Skeletal muscle tissue (tissue), 4 donors: ENCODE data around the gene HAND1. TPM values are rescaled to one million over a fixed set of nuclear protein-coding genes. Genes with fewer than 3 reads are reported as not detected.

Source experiments
- H3K27ac ChIP-seq: one replicate; pipeline ENCODE4 v1.7.0; 2013; ENCODE audit warnings: mild to moderate bottlenecking, low read depth, low read length, inconsistent platforms
- H3K27me3 ChIP-seq, 3 donors: one replicate each; pipeline ENCODE4 v1.7.0; 2013; ENCODE audit warnings: low read length in 3 of 3; ENCODE audit not compliant: control insufficient read depth in 3 of 3, insufficient read depth in 3 of 3
- H3K36me3 ChIP-seq, 3 donors: one replicate each; pipeline ENCODE4 v1.7.0; 2013; ENCODE audit warnings: low read length in 3 of 3; ENCODE audit not compliant: control insufficient read depth in 3 of 3, insufficient read depth in 3 of 3
- H3K4me1 ChIP-seq, 3 donors: one replicate each; pipeline ENCODE4 v1.7.0; 2013; ENCODE audit warnings: low read length in 3 of 3, mild to moderate bottlenecking in 3 of 3; ENCODE audit not compliant: control insufficient read depth in 3 of 3, insufficient read depth in 3 of 3
- H3K4me3 ChIP-seq, 3 donors: one replicate each; pipeline ENCODE4 v1.7.0; 2013; ENCODE audit warnings: low read length in 3 of 3
- H3K9ac ChIP-seq, 3 donors: one replicate each; pipeline ENCODE4 v1.7.0; 2013; ENCODE audit warnings: low read length in 3 of 3, mild to moderate bottlenecking in 3 of 3, moderate library complexity in 2 of 3, low read depth in 1 of 3
- H3K9me3 ChIP-seq, 3 donors: one replicate each; pipeline ENCODE4 v1.7.0; 2013; ENCODE audit warnings: low read length in 3 of 3; ENCODE audit not compliant: control insufficient read depth in 3 of 3
- total RNA-seq: library from RNA; depleted of rRNA; stranded (reverse); fragments of >200 nt; gene quantifications from one replicate; pipeline ENCODE4 v1.2.3, GENCODE V29; 2014
- donor health status: Osteomylitis.

Gene HAND1
- total RNA-seq, 1 donor from 2014 or later, result not detected

- Histone ChIP-seq H3K27me3 (peaks cover 98 to 99% (median 98%) of the 10 kb centered on the region in 3 donors), H3K27ac (no peak overlapping the region), H3K4me1 (peaks cover 26 to 39% (median 29%) of the 10 kb centered on the region in 3 donors), H3K9me3 (no peaks in the 10 kb centered on the region), H3K9ac (no peak overlapping the region), H3K4me3 (no peak overlapping the region), H3K36me3 (no peaks in the 10 kb centered on the region)
Observed at GRCh38 chr5:154481584-154482381, 3.8 kb upstream of the HAND1 start.

- Histone ChIP-seq H3K4me1 (peaks cover 29 to 48% (median 36%) of the 10 kb centered on the region in 3 donors), H3K9me3 (no peaks in the 10 kb centered on the region), H3K27me3 (peaks cover 98 to 99% (median 98%) of the 10 kb centered on the region in 3 donors), H3K9ac (no peak overlapping the region), H3K36me3 (no peaks in the 10 kb centered on the region), H3K4me3 (no peak overlapping the region), H3K27ac (no peak overlapping the region)
Observed at GRCh38 chr5:154480847-154481246, 2.8 kb upstream of the HAND1 start.

GRCh38 chr5:154479944-154480750, 2.1 kb upstream of the HAND1 start:
- Histone ChIP-seq H3K4me3 (no peak overlapping the region), H3K4me1 (peaks cover 31 to 55% (median 43%) of the 10 kb centered on the region in 3 donors), H3K27me3 (peaks cover 98 to 99% (median 98%) of the 10 kb centered on the region in 3 donors), H3K9ac (no peak overlapping the region), H3K9me3 (no peaks in the 10 kb centered on the region), H3K27ac (no peak overlapping the region), H3K36me3 (no peaks in the 10 kb centered on the region)

DNA sequence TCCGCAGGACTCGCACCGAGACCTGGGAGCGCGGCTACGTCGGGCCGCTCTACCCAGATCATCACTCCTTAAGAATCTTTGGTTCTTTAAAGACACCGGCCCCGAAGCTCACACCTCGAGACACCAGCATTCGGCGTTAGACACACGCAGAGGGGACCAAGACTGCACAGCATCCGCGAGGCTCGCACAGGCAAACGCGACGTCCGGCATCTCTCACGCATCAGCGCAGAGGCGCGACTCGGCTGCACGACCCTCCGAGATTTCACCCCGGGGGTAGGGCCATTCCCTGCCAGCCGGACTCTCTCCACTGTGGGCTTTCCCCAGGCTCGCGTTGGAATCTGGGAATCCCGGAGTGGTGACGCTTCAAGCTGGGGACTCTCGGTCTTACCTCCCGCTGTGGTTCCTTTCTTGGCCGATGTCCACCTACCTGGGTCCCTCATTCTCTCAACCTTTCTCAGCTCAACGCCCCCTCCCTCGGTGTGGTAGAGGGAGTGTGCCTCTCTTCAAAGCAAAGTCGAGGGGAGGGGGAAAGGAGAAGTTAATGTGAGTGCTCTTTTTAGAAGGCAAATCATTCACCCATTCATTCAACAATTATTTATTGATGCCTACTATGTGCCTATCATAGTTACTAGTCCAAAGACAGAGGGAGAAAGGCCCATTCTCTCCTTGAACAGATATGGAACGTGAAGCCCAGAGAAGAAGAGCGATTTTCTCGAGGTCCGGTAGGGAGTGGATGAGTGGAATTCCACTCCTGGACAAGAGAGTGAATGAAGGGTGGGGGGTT, 1.3 kb upstream of the HAND1 start:
- Histone ChIP-seq H3K4me3 (peak overlapping the region in 1 of 3 donors; percentile 13), H3K27ac (no peak overlapping the region)

DNA sequence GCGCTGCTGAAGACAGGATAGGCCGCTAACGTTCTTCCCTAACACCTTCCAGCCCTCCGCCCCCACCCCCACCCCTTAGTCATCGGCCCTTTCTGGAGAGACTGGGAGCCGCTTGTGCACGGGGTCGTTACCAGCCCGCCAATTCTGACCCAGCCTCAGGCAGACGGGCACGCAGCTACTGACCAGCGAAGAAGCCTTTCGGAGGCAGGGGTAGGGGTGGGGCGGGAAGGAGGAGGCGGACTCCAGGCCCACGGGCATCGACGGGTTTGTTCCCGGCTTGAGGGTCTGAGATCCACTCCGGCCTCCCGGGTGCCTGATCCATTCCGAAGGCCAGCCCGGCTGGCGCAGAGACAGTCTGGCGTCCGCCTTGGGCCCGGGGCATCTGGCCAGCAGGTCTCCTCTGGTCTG, 729 bp upstream of the HAND1 start:
- no peaks in the 10 kb centered on the region for H3K9me3 ChIP-seq
- H3K9ac ChIP-seq, result no peak overlapping the region
- no peaks in the 10 kb centered on the region for H3K36me3 ChIP-seq
- peaks cover 34 to 58% (median 48%) of the 10 kb centered on the region in 3 donors for H3K4me1 ChIP-seq
- H3K4me3 ChIP-seq, result no peak overlapping the region
- H3K27me3 ChIP-seq, result peaks cover 98 to 99% (median 98%) of the 10 kb centered on the region in 3 donors
- no peak overlapping the region for H3K27ac ChIP-seq

More for the DNA sequence above, 1.3 kb upstream of the HAND1 start:
- Histone ChIP-seq H3K4me1 (peaks cover 31 to 57% (median 47%) of the 10 kb centered on the region in 3 donors), H3K9ac (no peak overlapping the region), H3K36me3 (no peaks in the 10 kb centered on the region), H3K9me3 (no peaks in the 10 kb centered on the region), H3K27me3 (peaks cover 98 to 99% (median 98%) of the 10 kb centered on the region in 3 donors)

GRCh38 chr5:154477382-154478223, 424 bp downstream of the HAND1 start:
- Histone ChIP-seq H3K4me3 (peak overlapping the region; percentile 46 to 61 (median 60)), H3K36me3 (no peaks in the 10 kb centered on the region), H3K4me1 (peaks cover 36 to 63% (median 56%) of the 10 kb centered on the region in 3 donors), H3K9me3 (no peaks in the 10 kb centered on the region), H3K9ac (peak overlapping the region in 1 of 3 donors; percentile 40), H3K27ac (no peak overlapping the region), H3K27me3 (peaks cover 98 to 99% (median 98%) of the 10 kb centered on the region in 3 donors)

- Histone ChIP-seq H3K4me3 (no peak overlapping the region), H3K27me3 (peaks cover 97 to 99% (median 98%) of the 10 kb centered on the region in 3 donors), H3K9me3 (no peaks in the 10 kb centered on the region), H3K9ac (no peak overlapping the region), H3K4me1 (peaks cover 36 to 64% (median 56%) of the 10 kb centered on the region in 3 donors), H3K27ac (no peak overlapping the region), H3K36me3 (no peaks in the 10 kb centered on the region)
Observed at GRCh38 chr5:154476354-154477205, 1.4 kb downstream of the HAND1 start.

DNA sequence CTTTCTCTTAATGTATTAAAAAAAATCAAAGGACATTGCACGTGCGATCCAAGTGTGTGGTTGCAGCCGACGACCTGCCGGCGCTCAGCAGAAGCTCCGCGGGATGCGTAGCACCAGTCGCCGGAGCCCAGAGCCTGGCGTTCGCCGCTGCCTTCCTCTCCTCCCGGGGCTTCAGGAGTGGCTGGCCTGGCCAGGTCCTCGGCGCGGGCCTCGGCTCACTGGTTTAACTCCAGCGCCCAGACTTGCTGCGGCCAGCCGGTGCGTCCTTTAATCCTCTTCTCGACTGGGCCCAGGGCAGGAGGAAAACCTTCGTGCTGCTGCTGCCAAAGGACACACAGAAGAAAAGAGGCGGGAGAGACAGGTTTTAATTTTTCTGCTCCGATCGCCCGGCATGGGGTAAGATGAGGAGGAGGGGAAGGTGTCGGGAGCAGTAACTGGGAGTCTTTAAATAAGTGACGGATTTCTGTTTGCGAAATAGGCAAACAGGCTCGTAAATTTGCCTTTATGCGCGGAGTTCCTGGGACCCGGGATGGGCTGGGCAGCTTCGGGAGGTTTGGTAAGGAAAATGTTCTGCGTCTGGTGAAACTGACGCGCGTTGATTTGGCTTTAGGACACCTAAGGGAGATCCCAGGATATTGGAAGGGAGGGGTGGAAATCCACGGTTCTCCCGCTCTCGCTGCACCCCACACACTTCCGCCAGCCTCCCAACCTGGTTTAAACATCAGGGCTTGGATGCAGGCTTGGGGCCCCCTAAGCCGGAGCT, 2.3 kb downstream of the HAND1 start:
- Histone ChIP-seq H3K9ac (no peak overlapping the region), H3K4me1 (peaks cover 36 to 64% (median 56%) of the 10 kb centered on the region in 3 donors), H3K27me3 (peaks cover 95 to 99% (median 98%) of the 10 kb centered on the region in 3 donors), H3K4me3 (no peak overlapping the region), H3K36me3 (no peaks in the 10 kb centered on the region), H3K9me3 (no peaks in the 10 kb centered on the region), H3K27ac (no peak overlapping the region)
